GM23338 (cell line): ENCODE measurements around the gene SRPK2. TPM values are rescaled to one million over a fixed set of nuclear protein-coding genes. Genes with fewer than 3 reads are reported as not detected.

Experiments
- ATAC-seq: fragments of 200-7000 bp; cut with Tn5 transposase; 3 replicates; pipeline ENCODE4 v1.9.1; 2020
- DNase-seq: peaks from one replicate; pipeline ENCODE4 v3.0.0-alpha.2; 2015; ENCODE audit warnings: low spot score
- H2AFZ ChIP-seq: fragments of 200-600 bp; sonication (generic); 2 replicates; pipeline ENCODE4 v1.8.0; 2016; ENCODE audit warnings: antibody characterized with exemption, mild to moderate bottlenecking, moderate library complexity
- H3F3A ChIP-seq: fragments of 200-600 bp; sonication (generic); replicated peaks from 2 replicates; pipeline ENCODE4 v1.8.0; 2017; ENCODE audit warnings: antibody characterized with exemption, mixed run types, low read depth
- H3K27ac ChIP-seq: fragments of 200-600 bp; sonication (generic); 2 replicates; pipeline ENCODE4 v1.6.1; 2016; ENCODE audit warnings: low read depth
- H3K27me3 ChIP-seq: fragments of 200-600 bp; sonication (generic); 2 replicates; pipeline ENCODE4 v1.8.0; 2016; ENCODE audit warnings: mild to moderate bottlenecking, mixed run types, moderate library complexity; ENCODE audit not compliant: insufficient read depth
- H3K36me3 ChIP-seq: fragments of 200-600 bp; sonication (generic); 2 replicates; pipeline ENCODE4 v1.8.0; 2016; ENCODE audit warnings: mild to moderate bottlenecking; ENCODE audit not compliant: insufficient read depth
- H3K4me1 ChIP-seq: fragments of 200-600 bp; sonication (generic); 2 replicates; pipeline ENCODE4 v1.8.0; 2016; ENCODE audit warnings: mild to moderate bottlenecking, moderate library complexity; ENCODE audit not compliant: insufficient read depth
- H3K4me2 ChIP-seq: fragments of 200-600 bp; sonication (generic); 2 replicates; pipeline ENCODE4 v1.7.1; 2017; ENCODE audit warnings: mixed run types
- H3K4me3 ChIP-seq: fragments of 200-600 bp; sonication (generic); 2 replicates; pipeline ENCODE4 v1.6.1; 2016; ENCODE audit warnings: mixed run types
- H3K79me2 ChIP-seq: fragments of 200-600 bp; sonication (generic); replicated peaks from 2 replicates; pipeline ENCODE4 v1.8.0; 2017; ENCODE audit warnings: mild to moderate bottlenecking; ENCODE audit not compliant: insufficient read depth
- H3K9me2 ChIP-seq: fragments of 200-600 bp; sonication (generic); 2 replicates; pipeline ENCODE4 v1.8.0; 2017; ENCODE audit not compliant: insufficient read depth
- H4K20me1 ChIP-seq: fragments of 200-600 bp; sonication (generic); replicated peaks from 2 replicates; pipeline ENCODE4 v1.8.0; 2017; ENCODE audit warnings: mild to moderate bottlenecking; ENCODE audit not compliant: insufficient read depth
- H3K27ac Mint-ChIP-seq: 2 replicates; pipeline ENCODE4 v1.8.0; 2020; ENCODE audit warnings: inconsistent platforms, mild to moderate bottlenecking, moderate library complexity, mixed read lengths
- H3K27me3 Mint-ChIP-seq: 3 replicates; pipeline ENCODE4 v1.8.0; 2022; ENCODE audit warnings: low read depth, mild to moderate bottlenecking, moderate library complexity, mixed read lengths, inconsistent platforms; ENCODE audit not compliant: insufficient read depth, poor library complexity
- H3K36me3 Mint-ChIP-seq: 3 replicates; pipeline ENCODE4 v1.8.0; 2021; ENCODE audit warnings: low read depth, mild to moderate bottlenecking, inconsistent platforms, moderate library complexity, mixed read lengths
- H3K4me1 Mint-ChIP-seq: 3 replicates; pipeline ENCODE4 v1.8.0; 2020; ENCODE audit warnings: mild to moderate bottlenecking, inconsistent platforms, mixed read lengths
- H3K4me3 Mint-ChIP-seq: 3 replicates; pipeline ENCODE4 v1.8.0; 2021; ENCODE audit warnings: moderate library complexity, mild to moderate bottlenecking, inconsistent platforms, mixed read lengths
- H3K9me3 Mint-ChIP-seq: 3 replicates; pipeline ENCODE4 v1.8.0; 2020; ENCODE audit warnings: moderate library complexity, mild to moderate bottlenecking, inconsistent platforms, mixed read lengths
- CREB1 ChIP-seq: fragments of 250-450 bp; sonication (Bioruptor Pico); IDR thresholded peaks from 2 replicates; pipeline ENCODE4 v1.5.0; 2020; ENCODE audit warnings: low read depth, mild to moderate bottlenecking, moderate library complexity
- CTCF ChIP-seq, 2 experiments: fragments of 200-600 bp in 1 of 2; sonication (generic) in 1 of 2; conservative IDR thresholded peaks; 2 replicates each; pipeline versions ENCODE4 v1.5.1 to v1.6.1; 2016 to 2017; ENCODE audit warnings: antibody characterized with exemption in 2 of 2, low read depth in 2 of 2, mild to moderate bottlenecking in 2 of 2, moderate library complexity in 1 of 2
- ETS1 ChIP-seq: IDR thresholded peaks from 2 replicates; pipeline ENCODE4 v1.6.1; 2016; ENCODE audit warnings: antibody characterized with exemption
- EZH2 ChIP-seq: fragments of 200-600 bp; sonication (generic); IDR thresholded peaks from one replicate; pipeline ENCODE4 v1.8.0; 2017; ENCODE audit warnings: antibody characterized with exemption, mild to moderate bottlenecking, low read depth; ENCODE audit not compliant: unreplicated experiment
- EZH2phosphoT487 ChIP-seq: fragments of 200-600 bp; sonication (generic); IDR thresholded peaks from one replicate; pipeline ENCODE4 v1.8.1; 2018; ENCODE audit warnings: antibody characterized with exemption; ENCODE audit not compliant: unreplicated experiment
- JUNB ChIP-seq: IDR thresholded peaks from one replicate; pipeline ENCODE4 v1.6.1; 2016; ENCODE audit warnings: antibody characterized with exemption; ENCODE audit not compliant: unreplicated experiment
- NANOG ChIP-seq: IDR thresholded peaks from 2 replicates; pipeline ENCODE4 v1.6.1; 2016; ENCODE audit warnings: antibody characterized with exemption, borderline replicate concordance
- POLR2AphosphoS5 ChIP-seq: IDR thresholded peaks from 2 replicates; pipeline ENCODE4 v1.6.1; 2016; ENCODE audit warnings: antibody characterized with exemption, low read depth
- REST ChIP-seq: IDR thresholded peaks from one replicate; pipeline ENCODE4 v1.6.1; 2018; ENCODE audit warnings: antibody characterized with exemption; ENCODE audit not compliant: unreplicated experiment
- STAT1 ChIP-seq: IDR thresholded peaks from one replicate; pipeline ENCODE4 v1.6.1; 2016; ENCODE audit warnings: antibody characterized with exemption; ENCODE audit not compliant: unreplicated experiment
- ZNF114 ChIP-seq: fragments of 250-450 bp; sonication (Bioruptor Pico); IDR thresholded peaks from 2 replicates; pipeline ENCODE4 v1.5.0; 2020; ENCODE audit warnings: mild to moderate bottlenecking, moderate library complexity
- ZNF331 ChIP-seq: fragments of 250-450 bp; sonication (Bioruptor Pico); IDR thresholded peaks from 2 replicates; pipeline ENCODE4 v1.5.0; 2020; ENCODE audit warnings: low read depth, mild to moderate bottlenecking, moderate library complexity
- ZNF462 ChIP-seq: fragments of 250-450 bp; sonication (Bioruptor Pico); IDR thresholded peaks from 2 replicates; pipeline ENCODE4 v1.5.0; 2020; ENCODE audit warnings: mild to moderate bottlenecking, moderate library complexity
- polyA plus RNA-seq: library from polyadenylated mRNA; unstranded; fragments of >200 nt; fragmentation: Nextera tagmentation; extraction: Ambion mirVana; gene quantifications from 2 replicates; pipeline ENCODE4 v1.2.1, GENCODE V29; 2016
- total RNA-seq: library from RNA; depleted of rRNA; stranded (reverse); fragments of >200 nt; shearing (Covaris generic); gene quantifications from 2 replicates; pipeline ENCODE4 v1.2.3, GENCODE V29; 2014

The SRPK2 gene
- total and polyA plus RNA-seq, 2 experiments from 2014 or later: 66.3 to 91.5 TPM

GRCh38 chr7:105180002-105180401, 208.7 kb downstream of the SRPK2 start:
- Histone ChIP-seq H3K27me3 (no peaks in the 10 kb centered on the region), H3K9me2 (no peaks in the 10 kb centered on the region), H3K36me3 (no peaks in the 10 kb centered on the region), H3K27ac (no peak overlapping the region), H4K20me1 (0 out of 2 replicates have a peak, but pooled peaks cover 4% of the 10 kb centered on the region), H3K4me2 (no peak overlapping the region), H2AFZ (no peak overlapping the region), H3K4me1 (peaks cover 13% of the 10 kb centered on the region), H3K79me2 (peaks cover 11% of the 10 kb centered on the region), H3K4me3 (no peak overlapping the region), H3F3A (no peaks in the 10 kb centered on the region)
- Mint-ChIP-seq H3K27ac (no peak overlapping the region), H3K36me3 (no peaks in the 10 kb centered on the region; the same call in 2 of the 3 replicates), H3K27me3 (peaks cover 2% of the 10 kb centered on the region), H3K4me3 (no peak overlapping the region), H3K4me1 (peaks cover 10% of the 10 kb centered on the region; the same call in 2 of the 3 replicates), H3K9me3 (peaks cover 6% of the 10 kb centered on the region)
- TF ChIP-seq ZNF331 (CRISPR knock-in tag) (no peak), ETS1 (no peak), ZNF114 (CRISPR knock-in tag) (no peak), REST (no peak), POLR2AphosphoS5 (no peak), EZH2phosphoT487 (no peak), CREB1 (CRISPR knock-in tag) (no peak), CTCF (conservative IDR thresholded peaks at IDR 0.05; ENCODE audit: low read depth in 2 of 2) (no peak), NANOG (no peak), ZNF462 (CRISPR knock-in tag) (no peak), STAT1 (no peak), EZH2 (no peak), JUNB (no peak)
- ATAC-seq: no peak
- no peak for DNase-seq
